IMR-90 (cell line): ENCODE results near the gene SLC26A11. TPM values are rescaled to one million over a fixed set of nuclear protein-coding genes. Genes with fewer than 3 reads are reported as not detected.

Experiments used
- ATAC-seq: fragments of 200-7000 bp; cut with Tn5 transposase; 2 replicates; pipeline ENCODE4 v1.9.1; 2020; ENCODE audit warnings: low read depth, mild to moderate bottlenecking, moderate library complexity
- BruUV-seq: library from RNA; stranded (reverse); fragments of 400-500 nt; replicated peaks from 2 replicates; lab custom pipeline; 2021; lab: Mats Ljungman, UMichigan
- CTCF ChIA-PET: fragments of 300-600 bp; formaldehyde crosslinking; extraction: SDS; loops from one replicate; lab custom pipeline; 2021; ENCODE audit warnings: antibody characterized with exemption; lab: Yijun Ruan, JAX
- POLR2A ChIA-PET: fragments of 300-600 bp; sonication (Branson Sonifier 250); formaldehyde crosslinking; loops from one replicate; lab custom pipeline; 2022; ENCODE audit warnings: antibody characterized with exemption; ENCODE audit not compliant: unreplicated experiment; lab: Charles Lee
- DNase-seq: peaks from one replicate; pipeline ENCODE4 v3.0.0; 2013
- H2AFZ ChIP-seq: replicated peaks from 2 replicates; pipeline ENCODE3; 2013; ENCODE audit warnings: low read length, mild to moderate bottlenecking; ENCODE audit not compliant: poor library complexity
- H2AK5ac ChIP-seq: 2 replicates; pipeline ENCODE4 v1.6.1; 2013; ENCODE audit warnings: low read depth, low read length, inconsistent platforms
- H2AK9ac ChIP-seq: replicated peaks from 2 replicates; pipeline ENCODE3; 2013; ENCODE audit warnings: mild to moderate bottlenecking, low read depth, low read length, moderate library complexity; ENCODE audit not compliant: poor library complexity
- H2BK120ac ChIP-seq: 2 replicates; pipeline ENCODE4 v1.6.1; 2013; ENCODE audit warnings: low read depth, low read length, inconsistent platforms
- H2BK15ac ChIP-seq: 3 replicates; pipeline ENCODE4 v1.6.1; 2013; ENCODE audit warnings: low read depth, low read length, inconsistent platforms
- H2BK20ac ChIP-seq: 2 replicates; pipeline ENCODE4 v1.6.1; 2013; ENCODE audit warnings: low read depth, mild to moderate bottlenecking, inconsistent platforms, low read length, moderate library complexity
- H2BK5ac ChIP-seq: 2 replicates; pipeline ENCODE4 v1.6.1; 2013; ENCODE audit warnings: mild to moderate bottlenecking, low read depth, low read length, inconsistent platforms; ENCODE audit not compliant: poor library complexity, severe bottlenecking
- H3K14ac ChIP-seq: replicated peaks from 2 replicates; pipeline ENCODE4 v1.6.1; 2013; ENCODE audit warnings: low read depth, low read length, inconsistent platforms
- H3K18ac ChIP-seq: 2 replicates; pipeline ENCODE4 v1.6.1; 2013; ENCODE audit warnings: low read depth, low read length, control low read depth
- H3K23ac ChIP-seq: 2 replicates; pipeline ENCODE4 v1.6.1; 2013; ENCODE audit warnings: low read depth, low read length, inconsistent platforms
- H3K27ac ChIP-seq: 2 replicates; pipeline ENCODE4 v1.5.1; 2013; ENCODE audit warnings: mild to moderate bottlenecking, control low read depth, low read length; ENCODE audit not compliant: insufficient read depth
- H3K27me3 ChIP-seq: 2 replicates; pipeline ENCODE4 v1.6.1; 2013; ENCODE audit warnings: low read length; ENCODE audit not compliant: control insufficient read depth, insufficient read depth
- H3K36me3 ChIP-seq: 2 replicates; pipeline ENCODE4 v1.6.1; 2013; ENCODE audit warnings: low read length, mixed read lengths; ENCODE audit not compliant: control insufficient read depth, insufficient read depth
- H3K4ac ChIP-seq: 2 replicates; pipeline ENCODE4 v1.6.1; 2013; ENCODE audit warnings: low read depth, low read length, inconsistent platforms
- H3K4me1 ChIP-seq: 2 replicates; pipeline ENCODE4 v1.6.1; 2013; ENCODE audit warnings: low read length, mixed read lengths; ENCODE audit not compliant: control insufficient read depth, insufficient read depth
- H3K4me2 ChIP-seq: 2 replicates; pipeline ENCODE4 v1.6.1; 2013; ENCODE audit warnings: low read depth, mild to moderate bottlenecking, control low read depth, low read length, moderate library complexity
- H3K4me3 ChIP-seq: 2 replicates; pipeline ENCODE4 v1.5.1; 2013; ENCODE audit warnings: low read depth, mild to moderate bottlenecking, control low read depth, low read length, moderate library complexity; ENCODE audit not compliant: insufficient read depth
- H3K56ac ChIP-seq: 2 replicates; pipeline ENCODE4 v1.6.1; 2013; ENCODE audit warnings: low read length, inconsistent platforms; ENCODE audit not compliant: insufficient read depth; ENCODE audit errors: extremely low read depth
- H3K79me1 ChIP-seq, 2 experiments: 2 replicates each; pipeline ENCODE4 v1.6.1; 2013; ENCODE audit warnings: low read length in 2 of 2, inconsistent platforms in 1 of 2, low read depth in 1 of 2
- H3K9ac ChIP-seq: 2 replicates; pipeline ENCODE4 v1.6.1; 2013; ENCODE audit warnings: low read depth, low read length, control low read depth
- H3K9me1 ChIP-seq: 2 replicates; pipeline ENCODE4 v1.6.1; 2013; ENCODE audit warnings: low read length, inconsistent platforms; ENCODE audit not compliant: insufficient read depth
- H3K9me3 ChIP-seq: 2 replicates; pipeline ENCODE4 v1.6.1; 2013; ENCODE audit warnings: low read length; ENCODE audit not compliant: control insufficient read depth, insufficient read depth
- H4K20me1 ChIP-seq: 2 replicates; pipeline ENCODE4 v1.6.1; 2013; ENCODE audit warnings: low read length, inconsistent platforms; ENCODE audit not compliant: insufficient read depth
- H4K5ac ChIP-seq: 2 replicates; pipeline ENCODE4 v1.6.1; 2013; ENCODE audit warnings: mild to moderate bottlenecking, low read depth, low read length, control low read depth
- H4K8ac ChIP-seq, 2 experiments: 2 replicates each; pipeline ENCODE4 v1.6.1; 2013; ENCODE audit warnings: low read depth in 2 of 2, low read length in 2 of 2, control low read depth in 1 of 2, inconsistent platforms in 1 of 2
- H4K91ac ChIP-seq: 2 replicates; pipeline ENCODE4 v1.6.1; 2013; ENCODE audit warnings: low read depth, low read length, inconsistent platforms; ENCODE audit not compliant: insufficient read depth
- BHLHE40 ChIP-seq: fragments of 150-350 bp; IDR thresholded peaks from 2 replicates; pipeline ENCODE4 v1.6.1; 2016; ENCODE audit warnings: mild to moderate bottlenecking, low read depth, low read length
- MAZ ChIP-seq: IDR thresholded peaks from 2 replicates; pipeline ENCODE4 v1.6.1; 2012; ENCODE audit warnings: low read depth, mild to moderate bottlenecking, low read length, improper control_type of control experiment, moderate library complexity, borderline replicate concordance
- NFE2L2 ChIP-seq: fragments of 150-350 bp; IDR thresholded peaks from 2 replicates; pipeline ENCODE4 v1.6.1; 2016; ENCODE audit warnings: low read depth, mild to moderate bottlenecking, low read length
- WGBS, 2 experiments: methylation state at CpG; one replicate each; pipeline versions ENCODE4 v1.1.5 to v1.1.7; 2013; ENCODE audit warnings: missing lambda C conversion rate in 2 of 2; ENCODE audit not compliant: insufficient read length in 1 of 2; ENCODE audit errors: extremely low coverage in 2 of 2; 5-methylcytosine and 5-hydroxymethylcytosine counted together
- dilution Hi-C: fragments of 300-500 bp; cut with HindIII; formaldehyde crosslinking; loops from one replicate; pipeline ENCODE4 v1.14.3; 2018; ENCODE audit warnings: low sequenced_read_pairs; ENCODE audit not compliant: unreplicated experiment
- in situ Hi-C: fragments of 300-500 bp; cut with MboI; formaldehyde crosslinking; loops from 3 replicates; pipeline ENCODE4 v1.14.3; 2019; ENCODE audit warnings: low sequenced_read_pairs, inconsistent platforms, mixed read lengths
- intact Hi-C: fragments of 100-400 bp; cut with micrococcal nuclease; formaldehyde crosslinking; loops from 2 replicates; pipeline ENCODE4 v1.10.0; 2022
- polyA plus RNA-seq, 3 experiments: library from polyadenylated mRNA; depleted of rRNA; stranded (reverse); fragments of >200 nt; gene quantifications; 2 replicates each; pipeline ENCODE4 v1.2.3, GENCODE V29; 2012; ENCODE audit warnings: low replicate concordance in 1 of 3
- total RNA-seq: library from RNA; depleted of rRNA; stranded (reverse); fragments of >200 nt; gene quantifications from 2 replicates; pipeline ENCODE4 v1.2.3, GENCODE V29; 2012

The SLC26A11 gene
- total and polyA plus RNA-seq, 2 of the 4 experiments (the other 2 are of a cell fraction) = 3.2 to 15.6 TPM

DNA sequence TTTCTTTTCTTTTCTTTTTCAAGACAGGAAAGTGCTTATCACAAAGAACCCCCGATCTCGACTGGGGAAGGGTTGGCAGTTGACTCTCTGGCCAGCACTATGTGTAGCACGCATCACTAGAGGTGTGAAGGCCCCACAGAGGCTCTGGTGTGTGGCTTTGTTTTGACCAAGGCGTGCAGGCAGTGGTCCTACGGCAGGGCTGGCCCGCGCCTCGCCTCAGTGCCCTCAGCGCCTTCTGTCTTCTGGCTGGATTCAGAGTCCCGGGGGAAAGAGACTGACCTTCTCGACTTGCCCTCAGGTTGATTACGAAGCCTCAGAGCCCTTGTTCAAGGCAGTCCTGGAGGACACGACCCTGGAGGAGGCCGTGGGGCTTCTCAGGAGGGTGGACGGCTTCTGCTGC lies 18.8 kb upstream of the SLC26A11 start:
- DNase-seq (no peak), ATAC-seq (no peak)
- Histone ChIP-seq H3K27me3 (no peaks in the 10 kb centered on the region), H3K4ac (no peak overlapping the region), H4K8ac (no peak overlapping the region), H3K36me3 (no peaks in the 10 kb centered on the region), H3K18ac (no peak overlapping the region), H3K9me1 (no peaks in the 10 kb centered on the region), H3K56ac (no peak overlapping the region), H3K4me1 (no peaks in the 10 kb centered on the region), H3K14ac (no peak overlapping the region), H2AK5ac (no peak overlapping the region), H2BK20ac (no peak overlapping the region), H3K79me1 (no peaks in the 10 kb centered on the region), H3K23ac (no peak overlapping the region), H4K91ac (no peak overlapping the region), H4K5ac (no peak overlapping the region), H2BK120ac (no peak overlapping the region), H2BK5ac (no peak overlapping the region), H3K27ac (no peak overlapping the region), H2AK9ac (no peak overlapping the region), H4K20me1 (no peaks in the 10 kb centered on the region), H2AFZ (no peak overlapping the region), H3K4me3 (no peak overlapping the region), H3K9ac (no peak overlapping the region), H3K9me3 (no peaks in the 10 kb centered on the region), H2BK15ac (no peak overlapping the region), H3K4me2 (no peak overlapping the region)
- intact Hi-C loops (no loop called here), in situ Hi-C loops (no loop called here), dilution Hi-C loops (no loop called here)
- TF ChIP-seq BHLHE40 (no peak), MAZ (no peak), NFE2L2 (no peak)
- CTCF ChIA-PET = no interaction called here
- 84% methylated on average over 15 of the region's 15 CpGs; no CpG with 5 or more reads in 1 of the 2 experiments for WGBS, 2 experiments
- POLR2A ChIA-PET = no interaction called here
- BruUV-seq = no TSS peak
